GM23338 (cell line): ENCODE data around the gene FIG4. TPM values are rescaled to one million over a fixed set of nuclear protein-coding genes. Genes with fewer than 3 reads are reported as not detected.

Experiments used
- ATAC-seq: fragments of 200-7000 bp; cut with Tn5 transposase; 3 replicates; pipeline ENCODE4 v1.9.1; 2020
- DNase-seq: peaks from one replicate; pipeline ENCODE4 v3.0.0-alpha.2; 2015; ENCODE audit warnings: low spot score
- H2AFZ ChIP-seq: fragments of 200-600 bp; sonication (generic); 2 replicates; pipeline ENCODE4 v1.8.0; 2016; ENCODE audit warnings: antibody characterized with exemption, mild to moderate bottlenecking, moderate library complexity
- H3F3A ChIP-seq: fragments of 200-600 bp; sonication (generic); replicated peaks from 2 replicates; pipeline ENCODE4 v1.8.0; 2017; ENCODE audit warnings: antibody characterized with exemption, mixed run types, low read depth
- H3K27ac ChIP-seq: fragments of 200-600 bp; sonication (generic); 2 replicates; pipeline ENCODE4 v1.6.1; 2016; ENCODE audit warnings: low read depth
- H3K27me3 ChIP-seq: fragments of 200-600 bp; sonication (generic); 2 replicates; pipeline ENCODE4 v1.8.0; 2016; ENCODE audit warnings: mild to moderate bottlenecking, mixed run types, moderate library complexity; ENCODE audit not compliant: insufficient read depth
- H3K36me3 ChIP-seq: fragments of 200-600 bp; sonication (generic); 2 replicates; pipeline ENCODE4 v1.8.0; 2016; ENCODE audit warnings: mild to moderate bottlenecking; ENCODE audit not compliant: insufficient read depth
- H3K4me1 ChIP-seq: fragments of 200-600 bp; sonication (generic); 2 replicates; pipeline ENCODE4 v1.8.0; 2016; ENCODE audit warnings: mild to moderate bottlenecking, moderate library complexity; ENCODE audit not compliant: insufficient read depth
- H3K4me2 ChIP-seq: fragments of 200-600 bp; sonication (generic); 2 replicates; pipeline ENCODE4 v1.7.1; 2017; ENCODE audit warnings: mixed run types
- H3K4me3 ChIP-seq: fragments of 200-600 bp; sonication (generic); 2 replicates; pipeline ENCODE4 v1.6.1; 2016; ENCODE audit warnings: mixed run types
- H3K79me2 ChIP-seq: fragments of 200-600 bp; sonication (generic); replicated peaks from 2 replicates; pipeline ENCODE4 v1.8.0; 2017; ENCODE audit warnings: mild to moderate bottlenecking; ENCODE audit not compliant: insufficient read depth
- H3K9me2 ChIP-seq: fragments of 200-600 bp; sonication (generic); 2 replicates; pipeline ENCODE4 v1.8.0; 2017; ENCODE audit not compliant: insufficient read depth
- H4K20me1 ChIP-seq: fragments of 200-600 bp; sonication (generic); replicated peaks from 2 replicates; pipeline ENCODE4 v1.8.0; 2017; ENCODE audit warnings: mild to moderate bottlenecking; ENCODE audit not compliant: insufficient read depth
- H3K27ac Mint-ChIP-seq: 2 replicates; pipeline ENCODE4 v1.8.0; 2020; ENCODE audit warnings: inconsistent platforms, mild to moderate bottlenecking, moderate library complexity, mixed read lengths
- H3K27me3 Mint-ChIP-seq: 3 replicates; pipeline ENCODE4 v1.8.0; 2022; ENCODE audit warnings: low read depth, mild to moderate bottlenecking, moderate library complexity, mixed read lengths, inconsistent platforms; ENCODE audit not compliant: insufficient read depth, poor library complexity
- H3K36me3 Mint-ChIP-seq: 3 replicates; pipeline ENCODE4 v1.8.0; 2021; ENCODE audit warnings: low read depth, mild to moderate bottlenecking, inconsistent platforms, moderate library complexity, mixed read lengths
- H3K4me1 Mint-ChIP-seq: 3 replicates; pipeline ENCODE4 v1.8.0; 2020; ENCODE audit warnings: mild to moderate bottlenecking, inconsistent platforms, mixed read lengths
- H3K4me3 Mint-ChIP-seq: 3 replicates; pipeline ENCODE4 v1.8.0; 2021; ENCODE audit warnings: moderate library complexity, mild to moderate bottlenecking, inconsistent platforms, mixed read lengths
- H3K9me3 Mint-ChIP-seq: 3 replicates; pipeline ENCODE4 v1.8.0; 2020; ENCODE audit warnings: moderate library complexity, mild to moderate bottlenecking, inconsistent platforms, mixed read lengths
- CREB1 ChIP-seq: fragments of 250-450 bp; sonication (Bioruptor Pico); IDR thresholded peaks from 2 replicates; pipeline ENCODE4 v1.5.0; 2020; ENCODE audit warnings: low read depth, mild to moderate bottlenecking, moderate library complexity
- ETS1 ChIP-seq: IDR thresholded peaks from 2 replicates; pipeline ENCODE4 v1.6.1; 2016; ENCODE audit warnings: antibody characterized with exemption
- EZH2 ChIP-seq: fragments of 200-600 bp; sonication (generic); IDR thresholded peaks from one replicate; pipeline ENCODE4 v1.8.0; 2017; ENCODE audit warnings: antibody characterized with exemption, mild to moderate bottlenecking, low read depth; ENCODE audit not compliant: unreplicated experiment
- EZH2phosphoT487 ChIP-seq: fragments of 200-600 bp; sonication (generic); IDR thresholded peaks from one replicate; pipeline ENCODE4 v1.8.1; 2018; ENCODE audit warnings: antibody characterized with exemption; ENCODE audit not compliant: unreplicated experiment
- JUNB ChIP-seq: IDR thresholded peaks from one replicate; pipeline ENCODE4 v1.6.1; 2016; ENCODE audit warnings: antibody characterized with exemption; ENCODE audit not compliant: unreplicated experiment
- NANOG ChIP-seq: IDR thresholded peaks from 2 replicates; pipeline ENCODE4 v1.6.1; 2016; ENCODE audit warnings: antibody characterized with exemption, borderline replicate concordance
- POLR2AphosphoS5 ChIP-seq: IDR thresholded peaks from 2 replicates; pipeline ENCODE4 v1.6.1; 2016; ENCODE audit warnings: antibody characterized with exemption, low read depth
- STAT1 ChIP-seq: IDR thresholded peaks from one replicate; pipeline ENCODE4 v1.6.1; 2016; ENCODE audit warnings: antibody characterized with exemption; ENCODE audit not compliant: unreplicated experiment
- ZNF114 ChIP-seq: fragments of 250-450 bp; sonication (Bioruptor Pico); IDR thresholded peaks from 2 replicates; pipeline ENCODE4 v1.5.0; 2020; ENCODE audit warnings: mild to moderate bottlenecking, moderate library complexity
- ZNF331 ChIP-seq: fragments of 250-450 bp; sonication (Bioruptor Pico); IDR thresholded peaks from 2 replicates; pipeline ENCODE4 v1.5.0; 2020; ENCODE audit warnings: low read depth, mild to moderate bottlenecking, moderate library complexity
- polyA plus RNA-seq: library from polyadenylated mRNA; unstranded; fragments of >200 nt; fragmentation: Nextera tagmentation; extraction: Ambion mirVana; gene quantifications from 2 replicates; pipeline ENCODE4 v1.2.1, GENCODE V29; 2016
- total RNA-seq: library from RNA; depleted of rRNA; stranded (reverse); fragments of >200 nt; shearing (Covaris generic); gene quantifications from 2 replicates; pipeline ENCODE4 v1.2.3, GENCODE V29; 2014
- TF ChIP-seq, protein P1 (sequence below): fragments of 250-450 bp; sonication (Bioruptor Pico); IDR thresholded peaks from 2 replicates; pipeline ENCODE4 v1.5.0; 2020; ENCODE audit warnings: mild to moderate bottlenecking, moderate library complexity

FIG4 gene
- total and polyA plus RNA-seq, 2 experiments from 2014 or later = 7.0 to 16.9 TPM

- DNase-seq (no peak), ATAC-seq (no peak)
- peaks cover 4% of the 10 kb centered on the region; the same call in 2 of the 3 replicates for H3K9me3 Mint-ChIP-seq
- Histone ChIP-seq H3K4me1 (peaks cover 5% of the 10 kb centered on the region; the same call in 1 of the 2 replicates), H3K4me3 (no peak overlapping the region), H3K27me3 (no peaks in the 10 kb centered on the region), H4K20me1 (no peaks in the 10 kb centered on the region), H3K27ac (no peak overlapping the region), H3K4me2 (no peak overlapping the region), H3F3A (no peaks in the 10 kb centered on the region), H2AFZ (no peak overlapping the region), H3K9me2 (no peaks in the 10 kb centered on the region), H3K36me3 (no peaks in the 10 kb centered on the region; the same call in 1 of the 2 replicates), H3K79me2 (no peaks in the 10 kb centered on the region)
- TF ChIP-seq, protein P1, sequence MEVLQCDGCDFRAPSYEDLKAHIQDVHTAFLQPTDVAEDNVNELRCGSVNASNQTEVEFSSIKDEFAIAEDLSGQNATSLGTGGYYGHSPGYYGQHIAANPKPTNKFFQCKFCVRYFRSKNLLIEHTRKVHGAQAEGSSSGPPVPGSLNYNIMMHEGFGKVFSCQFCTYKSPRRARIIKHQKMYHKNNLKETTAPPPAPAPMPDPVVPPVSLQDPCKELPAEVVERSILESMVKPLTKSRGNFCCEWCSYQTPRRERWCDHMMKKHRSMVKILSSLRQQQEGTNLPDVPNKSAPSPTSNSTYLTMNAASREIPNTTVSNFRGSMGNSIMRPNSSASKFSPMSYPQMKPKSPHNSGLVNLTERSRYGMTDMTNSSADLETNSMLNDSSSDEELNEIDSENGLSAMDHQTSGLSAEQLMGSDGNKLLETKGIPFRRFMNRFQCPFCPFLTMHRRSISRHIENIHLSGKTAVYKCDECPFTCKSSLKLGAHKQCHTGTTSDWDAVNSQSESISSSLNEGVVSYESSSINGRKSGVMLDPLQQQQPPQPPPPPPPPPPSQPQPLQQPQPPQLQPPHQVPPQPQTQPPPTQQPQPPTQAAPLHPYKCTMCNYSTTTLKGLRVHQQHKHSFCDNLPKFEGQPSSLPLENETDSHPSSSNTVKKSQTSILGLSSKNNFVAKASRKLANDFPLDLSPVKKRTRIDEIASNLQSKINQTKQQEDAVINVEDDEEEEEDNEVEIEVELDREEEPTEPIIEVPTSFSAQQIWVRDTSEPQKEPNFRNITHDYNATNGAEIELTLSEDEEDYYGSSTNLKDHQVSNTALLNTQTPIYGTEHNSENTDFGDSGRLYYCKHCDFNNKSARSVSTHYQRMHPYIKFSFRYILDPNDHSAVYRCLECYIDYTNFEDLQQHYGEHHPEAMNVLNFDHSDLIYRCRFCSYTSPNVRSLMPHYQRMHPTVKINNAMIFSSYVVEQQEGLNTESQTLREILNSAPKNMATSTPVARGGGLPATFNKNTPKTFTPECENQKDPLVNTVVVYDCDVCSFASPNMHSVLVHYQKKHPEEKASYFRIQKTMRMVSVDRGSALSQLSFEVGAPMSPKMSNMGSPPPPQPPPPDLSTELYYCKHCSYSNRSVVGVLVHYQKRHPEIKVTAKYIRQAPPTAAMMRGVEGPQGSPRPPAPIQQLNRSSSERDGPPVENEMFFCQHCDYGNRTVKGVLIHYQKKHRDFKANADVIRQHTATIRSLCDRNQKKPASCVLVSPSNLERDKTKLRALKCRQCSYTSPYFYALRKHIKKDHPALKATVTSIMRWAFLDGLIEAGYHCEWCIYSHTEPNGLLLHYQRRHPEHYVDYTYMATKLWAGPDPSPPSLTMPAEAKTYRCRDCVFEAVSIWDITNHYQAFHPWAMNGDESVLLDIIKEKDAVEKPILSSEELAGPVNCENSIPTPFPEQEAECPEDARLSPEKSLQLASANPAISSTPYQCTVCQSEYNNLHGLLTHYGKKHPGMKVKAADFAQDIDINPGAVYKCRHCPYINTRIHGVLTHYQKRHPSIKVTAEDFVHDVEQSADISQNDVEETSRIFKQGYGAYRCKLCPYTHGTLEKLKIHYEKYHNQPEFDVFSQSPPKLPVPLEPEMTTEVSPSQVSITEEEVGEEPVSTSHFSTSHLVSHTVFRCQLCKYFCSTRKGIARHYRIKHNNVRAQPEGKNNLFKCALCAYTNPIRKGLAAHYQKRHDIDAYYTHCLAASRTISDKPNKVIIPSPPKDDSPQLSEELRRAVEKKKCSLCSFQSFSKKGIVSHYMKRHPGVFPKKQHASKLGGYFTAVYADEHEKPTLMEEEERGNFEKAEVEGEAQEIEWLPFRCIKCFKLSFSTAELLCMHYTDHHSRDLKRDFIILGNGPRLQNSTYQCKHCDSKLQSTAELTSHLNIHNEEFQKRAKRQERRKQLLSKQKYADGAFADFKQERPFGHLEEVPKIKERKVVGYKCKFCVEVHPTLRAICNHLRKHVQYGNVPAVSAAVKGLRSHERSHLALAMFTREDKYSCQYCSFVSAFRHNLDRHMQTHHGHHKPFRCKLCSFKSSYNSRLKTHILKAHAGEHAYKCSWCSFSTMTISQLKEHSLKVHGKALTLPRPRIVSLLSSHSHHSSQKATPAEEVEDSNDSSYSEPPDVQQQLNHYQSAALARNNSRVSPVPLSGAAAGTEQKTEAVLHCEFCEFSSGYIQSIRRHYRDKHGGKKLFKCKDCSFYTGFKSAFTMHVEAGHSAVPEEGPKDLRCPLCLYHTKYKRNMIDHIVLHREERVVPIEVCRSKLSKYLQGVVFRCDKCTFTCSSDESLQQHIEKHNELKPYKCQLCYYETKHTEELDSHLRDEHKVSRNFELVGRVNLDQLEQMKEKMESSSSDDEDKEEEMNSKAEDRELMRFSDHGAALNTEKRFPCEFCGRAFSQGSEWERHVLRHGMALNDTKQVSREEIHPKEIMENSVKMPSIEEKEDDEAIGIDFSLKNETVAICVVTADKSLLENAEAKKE (CRISPR knock-in tag) = no peak
- TF ChIP-seq CREB1 = no peak
- TF ChIP-seq EZH2 = no peak
- TF ChIP-seq ZNF114 = no peak
- no peak for TF ChIP-seq ETS1
- TF ChIP-seq POLR2AphosphoS5 = no peak
- TF ChIP-seq STAT1 = no peak
- no peak for TF ChIP-seq JUNB
- no peak for TF ChIP-seq ZNF331 (CRISPR knock-in tag)
- TF ChIP-seq NANOG = no peak
- TF ChIP-seq EZH2phosphoT487 = no peak
- no peak overlapping the region for H3K27ac Mint-ChIP-seq
- no peaks in the 10 kb centered on the region for H3K27me3 Mint-ChIP-seq
- H3K4me3 Mint-ChIP-seq = no peak overlapping the region
- H3K36me3 Mint-ChIP-seq = peaks cover 13% of the 10 kb centered on the region
- peaks cover 7% of the 10 kb centered on the region for H3K4me1 Mint-ChIP-seq
Observed at GRCh38 chr6:109720311-109720710, 29.2 kb downstream of the FIG4 start.
